Measurements from ENCODE around the gene TOR2A. TPM values are rescaled to one million over a fixed set of nuclear protein-coding genes. Genes with fewer than 3 reads are reported as not detected.

The TOR2A gene
- polyA plus RNA-seq, 3 donors, result 57.4 to 63.8 (median 60.0) TPM

GRCh38 chr9:127730799-127731410, 4.2 kb downstream of the TOR2A start:
- intact Hi-C loops (cut with micrococcal nuclease), result loop anchor here in 1 of 2 donors (5.0 kb wide), 1 partner anchor 139 kb away; no protein-coding TSS in a partner anchor
- H3K36me3 ChIP-seq (replicated peaks in 1 of 2; ENCODE audit: control insufficient read depth in 1 of 2, insufficient read depth in 2 of 2, low read length in 2 of 2), result peaks cover 16 to 32% of the 10 kb centered on the region in 2 donors
- TF ChIP-seq CTCF (IDR thresholded peaks at IDR 0.05), result no peak
- over 99% methylated on average over 8 of the region's 9 CpGs for WGBS (ENCODE audit: insufficient coverage)
- no peaks in the 10 kb centered on the region for H3K9me3 Mint-ChIP-seq
- H3K4me1 ChIP-seq (ENCODE audit: control insufficient read depth in 1 of 2, insufficient read depth in 2 of 2, low read length in 2 of 2), result peaks cover 19 to 23% of the 10 kb centered on the region in 2 donors
- peaks cover 17% of the 10 kb centered on the region for H3K4me1 Mint-ChIP-seq
- DNase-seq, result no peak
- no peaks in the 10 kb centered on the region for H3K9me3 ChIP-seq (replicated peaks in 1 of 2; ENCODE audit: control insufficient read depth in 1 of 2, insufficient read depth in 1 of 2, low read length in 2 of 2)
- H3K79me2 ChIP-seq (ENCODE audit: insufficient read depth, low read length), result no peaks in the 10 kb centered on the region
- no peak overlapping the region for H3K4me2 ChIP-seq (replicated peaks; ENCODE audit: extremely low read depth, low read length, poor library complexity, severe bottlenecking)
- H3K27ac Mint-ChIP-seq, result peak overlapping the region in 2 of 7 donors; percentile 16 to 50
- H3K4me3 ChIP-seq (replicated peaks in 1 of 3; ENCODE audit: low read depth in 2 of 3, low read length in 3 of 3), result no peak overlapping the region
- peak overlapping the region in 1 of 2 donors; percentile 24 for H3K4me3 Mint-ChIP-seq
- H3K27me3 ChIP-seq (ENCODE audit: control insufficient read depth in 2 of 2, insufficient read depth in 2 of 2, low read length in 2 of 2), result no peaks in the 10 kb centered on the region
- H3K27me3 Mint-ChIP-seq (ENCODE audit: low read depth in 3 of 3), result peaks cover 0 to 6% (median 2%) of the 10 kb centered on the region in 3 donors
- H2AFZ ChIP-seq (ENCODE audit: insufficient read depth, low read depth, low read length, poor library complexity, severe bottlenecking), result no peak overlapping the region
- H3K9ac ChIP-seq (ENCODE audit: insufficient read depth, low read length, poor library complexity, severe bottlenecking), result no peak overlapping the region
- H3K36me3 Mint-ChIP-seq, result peaks cover 16 to 32% of the 10 kb centered on the region in 2 donors
- no peak overlapping the region for H3K27ac ChIP-seq (ENCODE audit: low read depth in 1 of 2, low read length in 2 of 2)
- peaks cover 38% of the 10 kb centered on the region for H4K20me1 ChIP-seq (ENCODE audit: insufficient read depth, low read length)

GRCh38 chr9:127730262-127730661, 4.8 kb downstream of the TOR2A start:
- H3K27ac ChIP-seq (ENCODE audit: low read depth in 1 of 2, low read length in 2 of 2), result no peak overlapping the region
- no peak overlapping the region for H3K4me2 ChIP-seq (replicated peaks; ENCODE audit: extremely low read depth, low read length, poor library complexity, severe bottlenecking)
- Mint-ChIP-seq H3K9me3 (no peaks in the 10 kb centered on the region), H3K27me3 (ENCODE audit: low read depth in 3 of 3) (peaks cover 0 to 6% (median 3%) of the 10 kb centered on the region in 3 donors), H3K4me1 (peaks cover 13% of the 10 kb centered on the region), H3K36me3 (peaks cover 16 to 32% of the 10 kb centered on the region in 2 donors), H3K4me3 (peak overlapping the region in 1 of 2 donors; percentile 24), H3K27ac (peak overlapping the region in 1 of 7 donors; percentile 16)
- H3K79me2 ChIP-seq (ENCODE audit: insufficient read depth, low read length), result no peaks in the 10 kb centered on the region
- 100% methylated on average over 3 of the region's 9 CpGs for WGBS (ENCODE audit: insufficient coverage)
- DNase-seq, result no peak
- H3K36me3 ChIP-seq (replicated peaks in 1 of 2; ENCODE audit: control insufficient read depth in 1 of 2, insufficient read depth in 2 of 2, low read length in 2 of 2), result peaks cover 16 to 32% of the 10 kb centered on the region in 2 donors
- no peak overlapping the region for H2AFZ ChIP-seq (ENCODE audit: insufficient read depth, low read depth, low read length, poor library complexity, severe bottlenecking)
- H3K9me3 ChIP-seq (replicated peaks in 1 of 2; ENCODE audit: control insufficient read depth in 1 of 2, insufficient read depth in 1 of 2, low read length in 2 of 2), result no peaks in the 10 kb centered on the region
- H3K4me1 ChIP-seq (ENCODE audit: control insufficient read depth in 1 of 2, insufficient read depth in 2 of 2, low read length in 2 of 2), result peaks cover 13 to 17% of the 10 kb centered on the region in 2 donors
- no peak for TF ChIP-seq CTCF (IDR thresholded peaks at IDR 0.05)
- no peak overlapping the region for H3K4me3 ChIP-seq (replicated peaks in 1 of 3; ENCODE audit: low read depth in 2 of 3, low read length in 3 of 3)
- H4K20me1 ChIP-seq (ENCODE audit: insufficient read depth, low read length), result peaks cover 38% of the 10 kb centered on the region
- H3K27me3 ChIP-seq (ENCODE audit: control insufficient read depth in 2 of 2, insufficient read depth in 2 of 2, low read length in 2 of 2), result no peaks in the 10 kb centered on the region
- no peak overlapping the region for H3K9ac ChIP-seq (ENCODE audit: insufficient read depth, low read length, poor library complexity, severe bottlenecking)
- intact Hi-C loops (cut with micrococcal nuclease), result loop anchor here in 1 of 2 donors (5.0 kb wide), 1 partner anchor 138 kb away; no protein-coding TSS in a partner anchor

Measured in CD14-positive monocyte (primary cell).